ENCODE data around the gene SOWAHD.

DNA sequence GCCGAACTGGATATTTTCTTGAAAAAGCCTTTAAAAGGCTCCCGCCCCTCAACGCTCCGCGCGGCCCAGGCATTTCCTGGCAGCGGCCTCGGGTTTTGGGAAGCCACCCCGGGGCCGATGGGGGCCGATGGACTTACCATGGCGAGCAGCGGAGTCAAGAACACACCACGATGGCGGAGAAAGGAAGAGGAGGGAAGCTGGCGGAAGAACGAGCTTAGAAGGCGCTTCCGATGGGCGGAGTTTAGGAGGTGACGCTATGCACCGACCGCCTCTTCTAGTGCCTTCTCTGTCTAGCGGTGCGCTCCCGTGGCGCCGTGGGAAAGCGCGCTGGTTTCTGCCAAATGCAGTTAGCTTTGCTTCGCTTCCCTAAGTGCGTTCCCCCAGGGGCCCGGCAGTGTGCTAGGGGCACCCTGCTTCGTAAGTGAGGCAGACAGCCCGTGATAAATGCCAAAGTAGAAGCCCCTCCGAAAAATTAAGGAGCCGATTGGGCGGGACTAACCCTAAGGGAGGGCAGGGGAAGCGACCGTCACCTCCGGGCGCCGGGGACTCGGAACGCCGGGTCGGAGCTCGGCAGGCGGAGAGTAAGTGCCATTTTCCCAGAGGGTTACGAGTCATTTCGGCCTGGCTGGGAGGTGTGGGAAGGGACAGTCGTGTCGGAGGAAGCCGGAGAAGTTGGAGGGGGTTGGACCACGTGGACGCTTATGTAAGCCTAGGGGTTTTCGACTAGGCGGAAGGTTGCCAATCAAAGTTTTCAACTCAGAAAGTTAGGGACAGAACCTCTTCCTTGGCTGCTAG lies 33.2 kb downstream of the SOWAHD start, which contains the start of gene RPL39:
- TF ChIP-seq, protein P1, sequence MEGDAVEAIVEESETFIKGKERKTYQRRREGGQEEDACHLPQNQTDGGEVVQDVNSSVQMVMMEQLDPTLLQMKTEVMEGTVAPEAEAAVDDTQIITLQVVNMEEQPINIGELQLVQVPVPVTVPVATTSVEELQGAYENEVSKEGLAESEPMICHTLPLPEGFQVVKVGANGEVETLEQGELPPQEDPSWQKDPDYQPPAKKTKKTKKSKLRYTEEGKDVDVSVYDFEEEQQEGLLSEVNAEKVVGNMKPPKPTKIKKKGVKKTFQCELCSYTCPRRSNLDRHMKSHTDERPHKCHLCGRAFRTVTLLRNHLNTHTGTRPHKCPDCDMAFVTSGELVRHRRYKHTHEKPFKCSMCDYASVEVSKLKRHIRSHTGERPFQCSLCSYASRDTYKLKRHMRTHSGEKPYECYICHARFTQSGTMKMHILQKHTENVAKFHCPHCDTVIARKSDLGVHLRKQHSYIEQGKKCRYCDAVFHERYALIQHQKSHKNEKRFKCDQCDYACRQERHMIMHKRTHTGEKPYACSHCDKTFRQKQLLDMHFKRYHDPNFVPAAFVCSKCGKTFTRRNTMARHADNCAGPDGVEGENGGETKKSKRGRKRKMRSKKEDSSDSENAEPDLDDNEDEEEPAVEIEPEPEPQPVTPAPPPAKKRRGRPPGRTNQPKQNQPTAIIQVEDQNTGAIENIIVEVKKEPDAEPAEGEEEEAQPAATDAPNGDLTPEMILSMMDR (IDR thresholded peaks at IDR 0.05; ENCODE audit: insufficient read depth, low read depth, low read length), result no peak
- no peak for TF ChIP-seq EZH2 (IDR thresholded peaks at IDR 0.05; ENCODE audit: insufficient read depth, low read length)

All from astrocyte (in vitro differentiated cells and primary cell).